HG03196 (cell line): Measurements from ENCODE around the gene CELA2A.
A peak's percentile ranks its signal among the peaks of the same experiment; 100 is the strongest.

ENCODE experiments used
- ATAC-seq: cut with Tn5 transposase; IDR thresholded peaks from one replicate; pipeline ENCODE4 v1.9.1; 2021; ENCODE audit not compliant: unreplicated experiment

The CELA2A gene

DNA sequence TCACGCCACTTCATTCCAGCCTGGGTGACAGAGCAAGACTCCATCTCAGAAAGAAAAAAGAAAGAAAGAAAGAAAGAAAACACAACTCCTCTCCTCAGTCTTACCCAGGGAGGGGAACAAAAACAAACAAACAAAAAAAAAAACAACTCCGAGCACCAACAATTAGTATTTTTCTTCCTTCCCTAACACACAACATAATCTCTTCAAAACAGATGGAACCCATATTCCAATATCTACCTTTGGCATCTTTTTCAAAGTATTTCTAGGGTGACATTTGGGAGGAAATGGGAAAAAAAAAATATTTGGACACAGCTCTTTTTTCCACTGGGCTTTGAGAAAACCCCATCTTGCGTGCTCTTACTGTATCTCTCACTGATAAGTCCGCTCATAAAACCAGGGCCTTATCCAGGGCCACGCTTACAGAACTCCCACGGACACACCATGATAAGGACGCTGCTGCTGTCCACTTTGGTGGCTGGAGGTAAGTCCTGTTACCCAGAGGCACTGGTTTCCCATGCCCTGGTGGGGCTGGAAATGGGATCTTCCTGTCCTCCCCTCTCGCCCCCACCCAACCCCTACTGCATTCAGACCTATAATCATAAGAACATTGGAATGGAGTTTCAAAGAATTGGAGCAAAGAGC is at the start of gene CELA2A:
Gene CELA2A (plus strand): TSS at position 420 of the 642 bp plus-strand sequence. CDS start 22 bp downstream, at position 442.
- ATAC-seq: no peak

GRCh38 chr1:15407580-15407979 is 49.0 kb upstream of the CELA2A start:
- ATAC-seq: no peak

- ATAC-seq: no peak
Measured at GRCh38 chr1:15408890-15409387, 47.6 kb upstream of the CELA2A start.

DNA sequence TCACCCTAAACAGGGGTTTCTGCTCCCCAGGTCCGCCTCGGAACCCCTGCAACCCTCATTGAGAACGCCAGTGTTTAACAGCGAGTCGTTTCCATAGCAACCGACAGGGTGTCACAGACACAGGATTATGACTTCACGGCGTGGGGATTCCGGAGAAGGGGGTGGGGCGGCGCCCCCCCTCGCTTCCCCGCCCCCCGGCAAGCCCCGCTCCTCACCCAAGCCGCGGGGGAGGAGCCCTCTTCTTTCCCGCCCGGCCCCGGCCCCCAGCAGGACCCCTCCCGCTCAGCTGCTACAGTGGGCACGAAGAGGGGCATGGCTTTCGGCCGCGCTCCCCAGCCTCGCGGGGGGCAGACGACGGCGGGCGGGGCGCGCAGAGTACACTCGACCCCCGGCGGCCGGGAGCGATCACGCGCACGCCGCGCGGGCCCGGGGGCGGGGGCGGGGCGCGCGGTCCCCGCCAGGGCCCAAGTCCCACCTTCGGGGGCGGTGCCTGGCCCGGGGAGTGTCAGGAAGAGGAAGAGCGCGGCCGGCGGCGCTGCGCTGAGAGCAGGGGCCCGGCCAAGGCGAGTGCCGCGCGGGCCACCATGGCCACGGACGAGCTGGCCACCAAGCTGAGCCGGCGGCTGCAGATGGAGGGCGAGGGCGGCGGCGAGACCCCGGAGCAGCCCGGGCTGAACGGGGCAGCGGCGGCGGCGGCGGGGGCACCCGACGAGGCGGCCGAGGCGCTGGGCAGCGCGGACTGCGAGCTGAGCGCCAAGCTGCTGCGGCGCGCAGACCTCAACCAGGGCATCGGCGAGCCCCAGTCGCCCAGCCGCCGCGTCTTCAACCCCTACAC is 46.9 kb upstream of the CELA2A start, which contains the start of gene EFHD2:
Gene EFHD2 (plus strand): TSS at position 501 of the 835 bp plus-strand sequence. CDS start 84 bp downstream, at position 585.
- peak; percentile 65 for ATAC-seq

GRCh38 chr1:15410223-15410883 is 46.2 kb upstream of the CELA2A start:
- no peak for ATAC-seq

DNA sequence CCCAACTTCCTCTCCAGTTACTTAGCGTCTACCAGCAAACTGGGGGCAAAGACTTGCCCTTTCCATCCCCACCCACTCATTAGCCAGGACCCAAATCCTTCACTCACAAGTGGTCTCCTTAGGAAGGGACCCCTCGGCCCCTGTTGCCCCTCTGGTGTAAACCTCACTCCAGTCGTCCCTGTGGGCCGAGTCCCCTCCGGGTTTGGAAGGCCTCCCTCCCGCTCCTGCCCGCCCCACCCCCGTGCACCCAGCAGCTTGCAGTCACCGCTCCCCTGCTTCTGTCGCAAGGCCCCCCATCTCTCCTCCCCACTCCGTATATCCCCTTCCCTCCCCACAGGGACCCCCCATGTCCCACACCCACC is 45.7 kb upstream of the CELA2A start:
- no peak for ATAC-seq

DNA sequence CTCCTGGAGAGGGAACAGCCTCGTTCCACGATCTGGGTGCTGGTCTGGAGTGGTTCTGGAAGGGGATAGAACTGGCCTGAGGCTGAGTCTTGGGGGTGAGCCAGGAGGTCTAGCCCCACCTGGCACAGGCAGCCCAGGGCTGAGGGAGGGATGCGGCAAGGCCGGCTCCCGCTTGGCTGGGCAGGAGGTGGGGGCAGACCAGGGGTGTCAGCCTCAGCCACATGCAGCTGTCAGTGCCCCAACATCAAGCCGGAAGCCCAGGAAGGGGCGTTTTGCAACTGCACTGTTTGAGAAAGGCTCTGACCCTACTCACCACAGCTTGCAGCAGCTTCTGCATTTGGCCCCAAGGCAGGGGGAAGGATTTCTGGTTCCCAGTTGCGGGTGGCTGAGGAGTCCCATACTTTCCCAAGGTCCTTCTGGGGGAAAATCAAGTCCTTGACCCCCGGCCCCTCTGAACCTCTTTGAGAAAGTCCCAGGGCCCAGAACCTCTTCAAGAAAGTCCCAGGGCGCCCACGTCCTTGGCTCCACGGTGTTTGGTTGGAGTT is 44.9 kb upstream of the CELA2A start:
- ATAC-seq: peak; percentile 53

GRCh38 chr1:15412175-15412800 is 44.2 kb upstream of the CELA2A start:
- no peak for ATAC-seq

- ATAC-seq: no peak
Measured at GRCh38 chr1:15412843-15413242, 43.7 kb upstream of the CELA2A start.

DNA sequence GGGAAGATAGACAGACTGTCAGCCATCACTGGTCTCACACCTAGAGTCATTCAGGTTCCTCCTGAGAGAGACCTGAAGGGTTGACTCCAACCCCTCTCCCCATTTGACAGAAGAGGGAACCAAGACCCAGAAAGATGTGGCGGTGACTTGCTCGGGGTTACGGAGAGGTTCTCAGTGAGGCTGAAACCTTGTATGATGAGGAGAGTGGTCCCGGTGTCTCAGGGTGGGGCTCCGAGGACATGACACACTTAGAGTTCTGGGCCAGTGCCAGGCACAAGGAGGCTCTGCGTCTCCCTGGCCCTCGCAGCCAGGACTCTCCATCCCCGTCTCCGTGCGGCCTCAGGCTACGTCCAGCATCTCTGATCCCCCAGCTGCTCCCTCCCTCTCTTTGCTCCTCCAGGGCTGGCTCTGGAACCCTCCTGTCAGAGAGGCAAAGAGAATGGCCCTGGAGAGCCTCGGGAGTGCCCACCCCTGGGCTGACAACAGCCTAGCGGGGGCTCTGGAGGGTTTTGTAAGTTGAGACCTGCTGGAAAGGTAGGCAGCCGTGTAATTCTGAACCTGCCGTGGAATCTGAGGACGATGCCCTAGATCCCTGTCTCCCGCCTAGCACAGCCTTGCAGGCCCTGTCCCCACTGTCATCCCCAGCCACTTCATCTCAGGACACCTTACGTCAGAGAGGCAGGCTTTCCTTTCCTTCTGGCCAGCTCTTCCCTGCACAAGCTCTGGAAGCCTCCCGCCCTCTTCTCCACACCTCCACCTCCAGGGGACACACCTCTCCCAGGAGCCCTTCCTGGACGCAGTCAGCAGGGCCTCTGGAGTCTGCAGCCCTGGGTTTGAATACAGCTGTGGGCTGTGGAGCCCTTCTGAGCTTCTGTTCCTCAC is 42.7 kb upstream of the CELA2A start:
- no peak for ATAC-seq

DNA sequence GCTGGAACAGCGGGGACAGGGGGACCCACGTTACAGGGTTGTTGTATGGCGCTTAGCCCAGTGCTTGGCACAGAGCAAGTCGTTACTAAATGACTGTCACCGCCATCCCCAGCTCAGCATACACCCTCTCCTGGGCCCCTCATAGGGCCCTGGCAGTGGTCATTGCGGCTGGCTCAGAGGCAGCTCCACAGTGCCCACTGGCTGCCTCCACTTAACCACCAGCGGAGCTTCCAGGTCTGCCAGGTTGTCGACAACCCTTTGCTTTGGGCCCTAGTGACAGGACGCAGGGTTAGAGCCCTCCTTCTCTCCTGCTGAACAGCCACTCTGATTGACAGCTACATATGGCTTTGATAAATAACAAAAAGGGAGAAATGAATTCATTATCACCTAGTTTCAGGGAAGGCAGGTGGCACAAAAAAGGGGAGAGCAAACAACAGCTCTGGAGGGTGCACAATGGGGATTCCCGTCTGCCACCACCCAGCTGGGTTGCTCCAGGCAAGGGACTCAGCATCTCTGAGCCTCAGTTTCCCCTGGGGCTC is 42.0 kb upstream of the CELA2A start:
- ATAC-seq: no peak

GRCh38 chr1:15417059-15417934 is 39.2 kb upstream of the CELA2A start:
- ATAC-seq: peak; percentile 41

- ATAC-seq: no peak
Measured at GRCh38 chr1:15418806-15419515, 37.6 kb upstream of the CELA2A start.

DNA sequence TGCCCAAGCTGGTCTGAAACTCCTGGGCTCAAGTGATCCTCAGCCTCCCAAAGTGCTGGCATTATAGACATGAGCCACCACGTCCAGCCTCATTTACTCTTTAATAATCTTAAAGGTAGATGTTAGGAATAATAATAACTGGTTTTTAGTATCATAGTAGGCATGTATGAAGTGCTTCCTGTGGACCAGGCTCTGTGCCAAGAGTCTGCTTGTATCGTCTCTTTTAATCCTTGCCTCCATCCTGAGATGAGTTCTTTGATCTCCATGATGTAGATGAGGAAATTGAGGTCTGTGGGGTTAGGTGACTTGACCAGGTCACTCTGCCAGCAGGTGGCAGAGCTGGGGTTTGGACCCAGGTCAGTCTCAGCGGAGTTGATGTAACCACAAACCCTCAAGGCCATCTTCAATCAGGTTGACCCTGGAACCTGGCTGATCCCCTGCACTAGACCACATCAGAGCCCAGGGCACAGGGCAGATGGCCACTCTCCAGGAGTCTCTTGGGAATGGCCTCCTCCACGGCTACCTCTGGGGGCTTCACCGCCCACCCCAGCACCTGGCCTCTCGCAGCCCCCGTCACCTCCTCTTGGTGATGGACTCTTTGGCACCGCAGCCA is 35.6 kb upstream of the CELA2A start:
- no peak for ATAC-seq

GRCh38 chr1:15422871-15423270 is 33.7 kb upstream of the CELA2A start:
- ATAC-seq: no peak

- no peak for ATAC-seq
Measured at GRCh38 chr1:15423355-15424077, 33.0 kb upstream of the CELA2A start.

GRCh38 chr1:15424146-15424667 is 32.3 kb upstream of the CELA2A start:
- no peak for ATAC-seq
